Panc1 (cell line): ENCODE results near the gene E4F1. TPM values are rescaled to one million over a fixed set of nuclear protein-coding genes. Genes with fewer than 3 reads are reported as not detected.

Source experiments
- ATAC-seq: fragments of 200-7000 bp; cut with Tn5 transposase; 2 replicates; pipeline ENCODE4 v1.9.1; 2020; ENCODE audit warnings: mild to moderate bottlenecking, moderate library complexity
- BruUV-seq: library from RNA; stranded (reverse); fragments of 400-500 nt; replicated peaks from 2 replicates; lab custom pipeline; 2021; lab: Mats Ljungman, UMichigan
- CTCF ChIA-PET: fragments of 300-600 bp; sonication (Branson Sonifier 250); formaldehyde crosslinking; loops from one replicate; lab custom pipeline; 2022; ENCODE audit warnings: antibody characterized with exemption; lab: Charles Lee
- POLR2A ChIA-PET: fragments of 300-600 bp; sonication (Branson Sonifier 250); formaldehyde crosslinking; loops from one replicate; lab custom pipeline; 2022; ENCODE audit warnings: antibody characterized with exemption; lab: Charles Lee
- DNase-seq: peaks from one replicate; pipeline ENCODE4 v3.0.0-alpha.2; 2010; ENCODE audit warnings: low read depth, low spot score
- H3K27ac ChIP-seq: 2 replicates; pipeline ENCODE4 v1.5.1; 2011; ENCODE audit warnings: mild to moderate bottlenecking, low read length, inconsistent platforms
- H3K27me3 ChIP-seq: fragments of 200-500 bp; sonication (Bioruptor generic); 2 replicates; pipeline ENCODE4 v1.6.0; 2014; ENCODE audit warnings: low read length, inconsistent platforms; ENCODE audit not compliant: control insufficient read depth, insufficient read depth
- H3K36me3 ChIP-seq: fragments of 200-500 bp; sonication (Bioruptor generic); 2 replicates; pipeline ENCODE4 v1.5.1; 2014; ENCODE audit warnings: inconsistent platforms, mild to moderate bottlenecking, low read length, moderate library complexity; ENCODE audit not compliant: control insufficient read depth, insufficient read depth
- H3K4me1 ChIP-seq: 2 replicates; pipeline ENCODE4 v1.5.1; 2011; ENCODE audit warnings: inconsistent platforms, mild to moderate bottlenecking, low read length, moderate library complexity; ENCODE audit not compliant: control insufficient read depth, insufficient read depth
- H3K4me3 ChIP-seq, 2 experiments: 2 replicates each; pipeline ENCODE4 v1.5.1; 2011 to 2012; ENCODE audit warnings: low read depth in 2 of 2, low read length in 2 of 2, mild to moderate bottlenecking in 2 of 2, inconsistent platforms in 1 of 2, moderate library complexity in 1 of 2
- H3K9me3 ChIP-seq: fragments of 200-500 bp; sonication (Bioruptor generic); 2 replicates; pipeline ENCODE4 v1.5.1; 2014; ENCODE audit warnings: low read depth, mild to moderate bottlenecking, inconsistent platforms, low read length, moderate library complexity; ENCODE audit not compliant: control insufficient read depth, insufficient read depth
- CTCF ChIP-seq: fragments of 450-650 bp; IDR thresholded peaks from 2 replicates; pipeline ENCODE4 v1.5.1; 2017; ENCODE audit warnings: mild to moderate bottlenecking
- POLR2AphosphoS5 ChIP-seq: IDR thresholded peaks from 2 replicates; pipeline ENCODE4 v1.6.1; 2012; ENCODE audit warnings: mild to moderate bottlenecking, low read depth, low read length, moderate library complexity
- REST ChIP-seq, 2 experiments: IDR thresholded peaks; 2 replicates each; pipeline ENCODE4 v1.6.1; 2011 to 2012; ENCODE audit warnings: low read depth in 2 of 2, control low read depth in 1 of 2, low read length in 1 of 2, mild to moderate bottlenecking in 1 of 2, moderate library complexity in 1 of 2; ENCODE audit not compliant: insufficient read depth in 1 of 2
- SIN3A ChIP-seq: IDR thresholded peaks from 2 replicates; pipeline ENCODE4 v1.6.1; 2012; ENCODE audit warnings: low read depth, mild to moderate bottlenecking, low read length, moderate library complexity, borderline replicate concordance; ENCODE audit not compliant: insufficient read depth
- TCF7L2 ChIP-seq: IDR thresholded peaks from 2 replicates; pipeline ENCODE4 v1.6.1; 2011; ENCODE audit warnings: mild to moderate bottlenecking, low read depth, low read length, inconsistent platforms
- in situ Hi-C: cut with HindIII; loops from 2 replicates; pipeline ENCODE4 v1.10.0; 2016; ENCODE audit warnings: low sequenced_read_pairs, low pct_unique_long_range_greater_than_20kb
- intact Hi-C: fragments of 100-400 bp; cut with micrococcal nuclease; formaldehyde crosslinking; loops from one replicate; pipeline ENCODE4 v1.10.0; 2022; ENCODE audit not compliant: unreplicated experiment
- total RNA-seq: library from RNA; stranded (reverse); gene quantifications from one replicate; pipeline ENCODE4 v1.2.1, GENCODE V29; 2021; ENCODE audit not compliant: unreplicated experiment

Gene E4F1
- total RNA-seq, 1 experiment from 2014 or later: 50.8 TPM

- Histone ChIP-seq H3K36me3 (peaks cover 8% of the 10 kb centered on the region; the same call in 1 of the 2 replicates), H3K27me3 (no peaks in the 10 kb centered on the region), H3K4me3 (no peak overlapping the region), H3K27ac (no peak overlapping the region), H3K4me1 (peaks cover 16% of the 10 kb centered on the region), H3K9me3 (no peaks in the 10 kb centered on the region)
- ChIA-PET POLR2A (no interaction called here), CTCF (no interaction called here)
- intact Hi-C loops (no loop called here), in situ Hi-C loops (no loop called here)
- TF ChIP-seq TCF7L2 (no peak), SIN3A (no peak), POLR2AphosphoS5 (no peak), CTCF (no peak), REST (IDR thresholded peaks at IDR 0.05; ENCODE audit: insufficient read depth in 1 of 2, low read depth in 2 of 2, low read length in 1 of 2) (no peak)
- DNase-seq (no peak), ATAC-seq (no peak)
- no TSS peak for BruUV-seq
These were observed 3.5 kb downstream of the E4F1 start for GRCh38 chr16:2226918-2227317.

- DNase-seq (no peak), ATAC-seq (no peak)
- no TSS peak for BruUV-seq
- no peaks in the 10 kb centered on the region for H3K27me3 ChIP-seq
- H3K36me3 ChIP-seq: peaks cover 8% of the 10 kb centered on the region; the same call in 1 of the 2 replicates
- intact Hi-C loops (no loop called here), in situ Hi-C loops (no loop called here)
- H3K4me3 ChIP-seq: no peak overlapping the region
- H3K4me1 ChIP-seq: peaks cover 16% of the 10 kb centered on the region
- TF ChIP-seq REST (IDR thresholded peaks at IDR 0.05; ENCODE audit: insufficient read depth in 1 of 2, low read depth in 2 of 2, low read length in 1 of 2): no peak
- TF ChIP-seq SIN3A: no peak
- no peak overlapping the region for H3K27ac ChIP-seq
- H3K9me3 ChIP-seq: no peaks in the 10 kb centered on the region
- ChIA-PET POLR2A (no interaction called here), CTCF (no interaction called here)
These were observed 4.9 kb downstream of the E4F1 start for GRCh38 chr16:2228161-2228824.
